Measurements from ENCODE around the gene ATP11A. TPM values are rescaled to one million over a fixed set of nuclear protein-coding genes. Genes with fewer than 3 reads are reported as not detected.

The ATP11A gene
- total and polyA plus RNA-seq, 2 donors (not counting 3 experiments of a cell fraction or from before 2014, with no cell fraction given) = 16.5 to 88.1 TPM

DNA sequence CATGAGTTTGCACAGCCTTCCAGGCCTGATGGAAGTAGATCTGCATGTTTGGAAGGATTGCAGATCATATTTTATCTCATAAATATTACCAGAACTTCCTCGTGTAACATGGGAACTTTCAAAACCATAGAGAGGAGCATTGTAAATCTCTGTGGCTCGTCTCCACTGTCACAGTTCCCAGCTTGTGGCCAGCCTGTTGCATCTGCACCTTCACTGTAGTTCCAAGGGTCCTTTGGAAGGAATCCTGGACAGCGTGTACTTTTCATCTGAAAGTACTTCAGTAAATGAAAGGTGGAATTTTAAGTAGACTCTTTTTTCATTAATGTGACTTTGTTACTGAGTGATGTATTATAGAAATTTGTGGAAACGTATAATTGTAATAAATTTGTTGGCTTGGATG lies 105.4 kb downstream of the ATP11A start:
- Histone ChIP-seq H3K9me1 (replicated peaks; ENCODE audit: control insufficient read depth, extremely low read depth, insufficient read depth, low read length) (no peaks in the 10 kb centered on the region), H3K9ac (replicated peaks; ENCODE audit: extremely low read depth, insufficient read depth, low read length) (no peak overlapping the region), H3K79me2 (ENCODE audit: control insufficient read depth, insufficient read depth, low read length) (no peaks in the 10 kb centered on the region), H3K4me2 (ENCODE audit: insufficient read depth, low read length) (no peak overlapping the region), H4K20me1 (replicated peaks; ENCODE audit: control insufficient read depth, extremely low read depth, insufficient read depth, low read length) (no peaks in the 10 kb centered on the region), H3K4me3 (replicated peaks in 1 of 3; ENCODE audit: insufficient read depth in 1 of 3, low read depth in 1 of 3, low read length in 3 of 3) (no peak overlapping the region), H3K4me1 (ENCODE audit: control insufficient read depth, extremely low read depth, insufficient read depth, low read length) (no peaks in the 10 kb centered on the region), H3K27ac (ENCODE audit: insufficient read depth, low read depth, low read length) (no peak overlapping the region), H3K36me3 (ENCODE audit: control insufficient read depth in 2 of 2, extremely low read depth in 1 of 2, insufficient read depth in 2 of 2, low read length in 2 of 2) (no peaks in the 10 kb centered on the region), H3K9me3 (replicated peaks; ENCODE audit: control insufficient read depth, insufficient read depth, low read length) (no peaks in the 10 kb centered on the region), H2AFZ (ENCODE audit: low read depth, low read length) (no peak overlapping the region), H3K27me3 (ENCODE audit: control insufficient read depth in 2 of 2, insufficient read depth in 2 of 2, low read length in 2 of 2) (no peaks in the 10 kb centered on the region)
- FAIRE-seq (no peak), DNase-seq (ENCODE audit: low read depth, low spot score) (no peak)
- intact Hi-C loops (cut with micrococcal nuclease) = no loop called here
- ChIA-PET POLR2A (no interaction called here), CTCF (no interaction called here)
- dilution Hi-C loops (cut with MboI; ENCODE audit: extremely low pct_ligation_motif_present, low sequenced_read_pairs) = no loop called here
- BruUV-seq (replicated peaks) = no TSS peak
- TF ChIP-seq, protein P1, sequence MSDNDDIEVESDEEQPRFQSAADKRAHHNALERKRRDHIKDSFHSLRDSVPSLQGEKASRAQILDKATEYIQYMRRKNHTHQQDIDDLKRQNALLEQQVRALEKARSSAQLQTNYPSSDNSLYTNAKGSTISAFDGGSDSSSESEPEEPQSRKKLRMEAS (IDR thresholded peaks at IDR 0.05; ENCODE audit: insufficient read depth, insufficient read length) = no peak
- TF ChIP-seq, protein P2, sequence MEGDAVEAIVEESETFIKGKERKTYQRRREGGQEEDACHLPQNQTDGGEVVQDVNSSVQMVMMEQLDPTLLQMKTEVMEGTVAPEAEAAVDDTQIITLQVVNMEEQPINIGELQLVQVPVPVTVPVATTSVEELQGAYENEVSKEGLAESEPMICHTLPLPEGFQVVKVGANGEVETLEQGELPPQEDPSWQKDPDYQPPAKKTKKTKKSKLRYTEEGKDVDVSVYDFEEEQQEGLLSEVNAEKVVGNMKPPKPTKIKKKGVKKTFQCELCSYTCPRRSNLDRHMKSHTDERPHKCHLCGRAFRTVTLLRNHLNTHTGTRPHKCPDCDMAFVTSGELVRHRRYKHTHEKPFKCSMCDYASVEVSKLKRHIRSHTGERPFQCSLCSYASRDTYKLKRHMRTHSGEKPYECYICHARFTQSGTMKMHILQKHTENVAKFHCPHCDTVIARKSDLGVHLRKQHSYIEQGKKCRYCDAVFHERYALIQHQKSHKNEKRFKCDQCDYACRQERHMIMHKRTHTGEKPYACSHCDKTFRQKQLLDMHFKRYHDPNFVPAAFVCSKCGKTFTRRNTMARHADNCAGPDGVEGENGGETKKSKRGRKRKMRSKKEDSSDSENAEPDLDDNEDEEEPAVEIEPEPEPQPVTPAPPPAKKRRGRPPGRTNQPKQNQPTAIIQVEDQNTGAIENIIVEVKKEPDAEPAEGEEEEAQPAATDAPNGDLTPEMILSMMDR (IDR thresholded peaks at IDR 0.05; ENCODE audit: extremely low read depth in 1 of 2, insufficient read depth in 1 of 2, low read depth in 1 of 2, low read length in 2 of 2) = no peak
- TF ChIP-seq GATA2 (IDR thresholded peaks at IDR 0.05; ENCODE audit: insufficient read depth, insufficient read length, low read depth, low read length) = no peak
- TF ChIP-seq POLR2A (IDR thresholded peaks at IDR 0.05; ENCODE audit: low read depth, low read length) = no peak

DNA sequence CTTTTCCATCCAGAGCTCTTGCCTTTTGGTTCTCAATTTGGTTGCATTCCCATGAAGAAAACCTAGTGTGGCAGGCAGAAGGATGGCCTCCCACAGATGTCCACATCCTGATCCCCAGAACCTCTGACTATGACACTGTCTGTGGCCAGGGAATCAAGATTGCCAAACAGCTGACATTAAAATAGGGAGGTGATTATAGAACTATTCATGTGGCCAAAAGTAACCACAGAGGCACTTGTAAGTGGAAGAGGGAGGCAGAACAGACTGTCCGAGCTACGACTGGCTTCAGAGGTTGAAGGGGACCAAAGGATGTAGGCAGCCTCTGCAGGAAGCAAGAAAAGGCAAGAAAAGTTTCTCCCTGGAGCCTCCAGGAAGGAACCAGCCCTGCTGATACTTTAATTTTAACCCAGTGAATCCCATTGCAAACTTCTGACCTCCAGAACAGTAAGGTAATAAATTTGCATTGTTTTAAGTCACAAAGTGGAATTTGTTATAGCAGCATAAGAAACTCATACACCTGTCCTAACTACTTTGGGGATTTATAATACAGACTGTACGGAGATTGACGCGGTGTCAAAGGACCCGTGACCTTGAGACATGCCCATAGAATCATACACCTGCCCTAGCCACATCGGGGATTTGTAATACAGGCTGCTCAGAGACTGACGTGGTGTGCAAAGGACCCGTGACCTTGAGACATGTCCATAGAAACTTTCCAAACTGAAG lies 106.5 kb downstream of the ATP11A start:
- TF ChIP-seq GATA2 (IDR thresholded peaks at IDR 0.05; ENCODE audit: insufficient read depth, insufficient read length, low read depth, low read length) (no peak), JUN (IDR thresholded peaks at IDR 0.05; ENCODE audit: borderline replicate concordance, insufficient read depth, insufficient read length, low read depth) (no peak), POLR2AphosphoS5 (IDR thresholded peaks at IDR 0.05; ENCODE audit: insufficient read depth, low read depth, low read length) (no peak), POLR2A (IDR thresholded peaks at IDR 0.05; ENCODE audit: low read depth, low read length) (no peak), EZH2 (IDR thresholded peaks at IDR 0.05; ENCODE audit: borderline replicate concordance, low read depth, low read length, severe bottlenecking) (no peak), MYC (IDR thresholded peaks at IDR 0.05; ENCODE audit: low read depth, low read length) (no peak), FOS (IDR thresholded peaks at IDR 0.05; ENCODE audit: borderline replicate concordance, insufficient read depth, low read length) (no peak)
- TF ChIP-seq, protein P1 (IDR thresholded peaks at IDR 0.05; ENCODE audit: insufficient read depth, insufficient read length) = no peak
- TF ChIP-seq, protein P2 (IDR thresholded peaks at IDR 0.05; ENCODE audit: extremely low read depth in 1 of 2, insufficient read depth in 1 of 2, low read depth in 1 of 2, low read length in 2 of 2) = no peak
- H2AFZ ChIP-seq (ENCODE audit: low read depth, low read length) = no peak overlapping the region
- no peaks in the 10 kb centered on the region for H4K20me1 ChIP-seq (replicated peaks; ENCODE audit: control insufficient read depth, extremely low read depth, insufficient read depth, low read length)
- FAIRE-seq = no peak
- H3K9me1 ChIP-seq (replicated peaks; ENCODE audit: control insufficient read depth, extremely low read depth, insufficient read depth, low read length) = no peaks in the 10 kb centered on the region
- no peaks in the 10 kb centered on the region for H3K9me3 ChIP-seq (replicated peaks; ENCODE audit: control insufficient read depth, insufficient read depth, low read length)
- no peaks in the 10 kb centered on the region for H3K4me1 ChIP-seq (ENCODE audit: control insufficient read depth, extremely low read depth, insufficient read depth, low read length)
- no peak overlapping the region for H3K9ac ChIP-seq (replicated peaks; ENCODE audit: extremely low read depth, insufficient read depth, low read length)
- BruUV-seq (replicated peaks) = no TSS peak
- dilution Hi-C loops (cut with MboI; ENCODE audit: extremely low pct_ligation_motif_present, low sequenced_read_pairs) = no loop called here
- H3K27ac ChIP-seq (ENCODE audit: insufficient read depth, low read depth, low read length) = no peak overlapping the region
- no peak for DNase-seq (ENCODE audit: low read depth, low spot score)
- intact Hi-C loops (cut with micrococcal nuclease) = no loop called here
- H3K4me3 ChIP-seq (replicated peaks in 1 of 3; ENCODE audit: insufficient read depth in 1 of 3, low read depth in 1 of 3, low read length in 3 of 3) = no peak overlapping the region
- POLR2A ChIA-PET = no interaction called here
- H3K4me2 ChIP-seq (ENCODE audit: insufficient read depth, low read length) = no peak overlapping the region
- CTCF ChIA-PET = no interaction called here
- H3K27me3 ChIP-seq (ENCODE audit: control insufficient read depth in 2 of 2, insufficient read depth in 2 of 2, low read length in 2 of 2) = no peaks in the 10 kb centered on the region
- no peaks in the 10 kb centered on the region for H3K79me2 ChIP-seq (ENCODE audit: control insufficient read depth, insufficient read depth, low read length)
- H3K36me3 ChIP-seq (ENCODE audit: control insufficient read depth in 2 of 2, extremely low read depth in 1 of 2, insufficient read depth in 2 of 2, low read length in 2 of 2) = no peaks in the 10 kb centered on the region

Data from endothelial cell of umbilical vein (primary cell).